Forelimb muscle (tissue), 1 donor: ENCODE measurements around the gene GSDMA. TPM values are rescaled to one million over a fixed set of nuclear protein-coding genes. Genes with fewer than 3 reads are reported as not detected.
A peak's percentile ranks its signal among the peaks of the same experiment; 100 is the strongest.

Experiments used
- DNase-seq: peaks from one replicate; pipeline ENCODE4 v3.0.0-alpha.2; 2013; ENCODE audit warnings: low read depth
- polyA plus RNA-seq: library from polyadenylated mRNA; unstranded; fragments of 120-200 nt; gene quantifications from one replicate; pipeline ENCODE4 v1.2.1, GENCODE V29; 2013; ENCODE audit not compliant: insufficient read length

GSDMA gene
- polyA plus RNA-seq, 1 donor = 0.16 TPM

DNA sequence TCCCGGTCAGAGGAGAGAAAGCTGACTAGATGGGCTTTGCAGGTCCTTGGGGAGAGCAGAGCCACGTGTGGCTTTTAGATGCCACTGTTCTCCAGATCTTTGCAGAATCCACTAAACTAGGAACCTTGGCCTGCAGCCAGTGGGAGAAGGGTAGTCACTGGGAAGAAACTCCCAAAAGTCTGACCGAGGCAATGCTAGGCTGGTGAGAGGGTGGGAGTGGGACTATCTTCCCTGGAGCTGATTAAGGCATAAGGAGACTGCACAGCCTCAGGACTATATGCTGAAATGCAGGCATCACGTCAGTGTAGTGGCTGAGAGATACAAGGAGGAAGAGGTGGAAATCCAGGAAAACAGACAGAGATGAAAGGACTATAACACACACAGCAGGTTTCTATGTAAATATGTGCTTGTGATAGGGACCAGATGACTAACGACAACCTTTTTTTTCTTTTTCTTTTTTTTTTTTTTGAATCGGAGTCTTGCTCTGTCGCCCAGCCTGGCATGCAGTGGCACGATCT, 2.2 kb upstream of the GSDMA start:
- DNase-seq = no peak

DNA sequence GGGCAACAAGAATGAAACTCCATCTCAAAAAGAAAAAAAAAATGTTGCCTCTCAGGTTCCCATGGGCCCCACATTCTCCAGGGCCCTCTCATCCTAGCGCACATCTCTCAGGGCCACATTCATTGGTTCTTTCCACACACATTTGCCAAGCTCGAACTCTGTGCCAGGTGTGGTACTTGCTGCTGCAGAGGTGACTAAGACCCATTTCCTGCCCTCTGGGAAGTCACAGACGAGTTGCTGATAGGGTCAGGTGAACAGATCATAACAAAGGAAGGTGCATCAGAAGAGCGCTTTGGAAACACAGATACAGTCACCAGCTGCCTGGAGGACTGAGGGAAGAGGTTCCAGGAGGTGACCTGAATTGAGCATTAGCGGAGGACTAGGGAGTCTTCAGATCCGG, 1.0 kb downstream of the GSDMA start:
- DNase-seq = no peak

DNA sequence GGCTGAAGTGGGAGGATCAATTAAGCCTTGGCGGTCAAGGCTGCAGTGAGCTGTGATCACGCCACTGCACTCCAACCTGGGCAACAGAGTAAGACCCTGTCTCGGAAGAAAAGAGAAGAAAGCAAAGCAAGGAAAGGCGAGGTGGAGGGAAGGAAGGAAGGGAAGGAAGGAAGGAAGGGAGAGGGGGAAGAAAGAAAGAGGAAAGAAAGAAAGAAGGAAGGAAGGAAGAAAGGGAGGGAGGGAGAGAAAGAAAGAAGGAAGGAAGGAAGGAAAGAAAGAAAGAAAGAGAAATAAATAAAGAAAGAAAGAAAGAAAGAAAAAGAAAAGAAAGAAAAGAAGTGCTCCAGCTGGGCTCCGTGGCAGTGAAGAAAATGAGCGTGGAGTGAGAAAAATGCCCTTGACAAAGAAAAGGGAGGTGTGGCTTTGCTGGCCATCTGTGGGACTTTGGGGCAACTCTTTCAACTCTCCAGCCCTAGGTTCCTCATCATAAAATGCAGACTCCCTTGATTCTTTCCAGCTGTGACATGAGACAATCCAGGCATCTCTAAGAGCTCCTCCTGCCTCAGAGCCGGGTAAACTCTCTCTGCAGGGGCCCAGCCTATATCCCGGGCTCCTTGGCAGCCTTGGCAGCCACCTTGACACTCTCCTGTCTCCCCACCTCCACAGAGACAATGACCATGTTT, 2.4 kb downstream of the GSDMA start:
- no peak for DNase-seq

DNA sequence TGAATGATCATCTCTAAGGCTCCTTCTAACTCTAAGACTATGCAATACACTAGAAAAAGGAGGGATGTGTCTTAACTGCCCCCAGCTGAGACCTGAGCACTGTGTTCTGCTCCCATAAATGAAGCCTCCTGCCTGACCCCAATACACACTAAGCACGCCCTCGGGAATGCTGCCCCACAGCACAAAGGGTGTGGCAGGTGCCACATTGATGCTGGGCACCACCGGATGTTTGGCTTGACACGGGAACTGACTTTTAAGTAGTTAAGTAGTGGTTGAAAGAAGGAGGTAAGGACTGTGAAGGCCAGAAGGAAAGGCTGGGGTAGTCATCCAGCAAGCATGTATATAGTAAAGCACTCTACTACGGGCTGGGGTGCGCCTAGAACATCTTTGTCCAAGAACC, 4.0 kb downstream of the GSDMA start:
- no peak for DNase-seq

DNA sequence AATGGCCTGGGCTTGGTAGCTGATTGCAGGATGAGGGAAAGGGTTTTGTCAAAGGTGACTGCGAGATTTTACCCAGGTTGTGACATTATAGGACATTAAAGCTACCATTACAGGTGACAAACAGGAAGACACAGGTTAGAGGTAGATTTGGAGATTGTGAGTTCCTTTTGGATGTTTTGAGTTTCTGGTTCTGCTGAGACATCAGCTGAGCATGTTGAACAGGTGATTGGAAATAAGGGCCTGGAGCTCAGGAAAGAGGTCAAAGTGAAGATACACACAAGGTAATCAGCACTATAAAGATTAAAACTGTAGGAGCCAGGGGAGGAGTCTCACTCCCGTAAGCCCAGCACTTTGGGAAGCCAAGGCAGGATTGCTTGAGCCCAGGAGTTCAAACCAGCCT, 6.0 kb downstream of the GSDMA start:
- no peak for DNase-seq

DNA sequence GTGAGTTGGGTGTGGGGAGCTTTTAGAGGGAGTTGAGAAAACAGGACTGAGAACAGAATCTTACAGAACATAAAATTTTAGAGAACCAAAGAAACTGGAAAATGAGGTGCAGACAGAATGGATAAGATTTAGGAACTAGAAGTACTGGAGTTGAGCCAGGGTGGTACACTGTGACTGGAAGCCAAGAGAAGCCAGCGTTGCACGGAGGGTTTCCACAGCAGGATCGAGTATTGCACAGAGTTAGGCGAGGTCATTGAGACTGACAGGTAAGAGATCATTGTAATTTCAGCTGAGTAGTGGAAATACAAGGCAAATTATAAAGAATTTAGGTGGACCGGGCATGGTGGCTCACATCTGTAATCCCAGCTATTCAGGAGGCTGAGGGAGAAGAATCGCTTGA, 6.6 kb downstream of the GSDMA start:
- no peak for DNase-seq

DNA sequence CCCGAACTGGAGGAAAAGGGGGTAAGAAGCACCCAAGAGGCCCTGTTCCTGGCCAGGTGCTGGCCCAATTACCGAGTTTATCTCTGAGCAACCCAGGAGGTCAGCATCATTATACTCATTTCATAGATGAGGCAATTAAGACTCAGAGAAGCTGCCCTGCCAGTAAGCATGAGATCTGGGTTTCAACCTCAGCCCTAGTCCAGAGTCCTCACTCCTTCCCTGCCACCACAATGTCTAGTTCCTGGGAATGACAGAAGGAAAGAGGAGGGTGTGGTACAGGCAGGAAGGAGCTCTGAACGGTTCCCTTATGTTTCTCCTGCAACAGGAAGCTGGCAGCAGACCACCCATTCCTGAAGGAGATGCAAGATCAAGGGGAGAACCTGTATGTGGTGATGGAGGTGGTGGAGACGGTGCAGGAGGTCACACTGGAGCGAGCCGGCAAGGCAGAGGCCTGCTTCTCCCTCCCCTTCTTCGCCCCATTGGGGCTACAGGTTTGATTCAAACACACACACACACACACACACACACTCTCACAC, 7.4 kb downstream of the GSDMA start:
- no peak for DNase-seq

DNA sequence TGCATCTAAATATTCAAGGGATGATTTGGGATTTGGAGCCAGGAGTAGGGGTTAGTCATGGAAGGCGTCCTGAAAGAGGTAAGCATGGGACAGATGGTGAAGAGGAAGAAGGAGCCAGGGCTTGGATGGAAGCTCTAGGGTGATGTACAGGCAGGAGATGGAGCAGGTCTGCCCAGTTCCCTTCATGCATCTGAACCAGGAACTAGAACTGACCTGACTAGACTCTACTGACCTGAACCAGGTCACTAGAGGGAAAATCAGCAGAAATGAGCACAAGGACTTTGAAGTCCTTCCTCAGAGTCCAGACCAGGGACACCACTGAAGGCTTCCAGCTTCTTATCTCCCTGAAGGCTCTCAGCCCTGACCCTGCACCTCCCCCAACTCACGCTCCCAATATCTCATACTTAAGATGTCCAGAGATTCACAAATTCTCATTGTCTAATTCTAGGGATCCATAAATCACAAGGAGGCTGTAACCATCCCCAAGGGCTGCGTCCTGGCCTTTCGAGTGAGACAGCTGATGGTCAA, 8.3 kb downstream of the GSDMA start:
- DNase-seq = no peak

DNA sequence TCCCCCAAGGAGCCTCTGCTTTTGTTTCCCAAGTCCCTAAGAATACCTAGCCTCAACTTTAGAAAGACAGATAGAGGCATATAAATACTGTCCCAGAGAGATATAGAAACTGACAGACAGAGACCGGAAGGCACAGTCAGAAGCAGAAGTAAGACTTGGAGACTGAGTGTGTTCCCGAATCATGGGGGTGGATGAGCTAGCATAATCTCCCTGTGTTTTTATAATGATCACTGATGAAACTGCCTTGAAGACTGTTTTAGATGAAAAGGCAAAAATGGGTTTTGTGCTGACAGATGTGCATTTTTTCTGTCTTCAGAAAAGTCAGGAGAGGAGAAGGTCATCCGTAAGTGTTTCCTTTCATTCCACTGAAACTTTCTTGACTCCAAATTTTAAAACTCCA, 9.5 kb downstream of the GSDMA start:
- DNase-seq = no peak

DNA sequence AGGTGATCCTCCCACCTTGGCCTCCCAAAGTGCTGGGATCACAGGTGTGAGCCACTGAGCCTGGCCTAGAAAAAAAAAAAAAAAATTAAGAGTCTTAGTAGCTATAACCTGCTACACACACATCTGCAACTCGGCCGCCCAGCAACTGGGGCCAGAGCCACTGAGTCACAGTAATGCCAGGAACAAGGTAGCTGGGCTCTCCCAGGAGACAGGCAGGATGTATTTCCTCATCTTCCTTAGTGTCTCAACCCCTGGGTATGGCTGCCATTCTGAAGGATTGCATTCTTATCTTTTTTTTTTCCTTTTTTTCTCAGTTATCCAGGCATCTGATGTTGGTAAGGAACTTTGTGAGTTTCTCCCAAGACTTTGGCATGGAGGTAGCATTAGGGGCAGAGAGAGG, 10.7 kb downstream of the GSDMA start:
- no peak for DNase-seq

DNA sequence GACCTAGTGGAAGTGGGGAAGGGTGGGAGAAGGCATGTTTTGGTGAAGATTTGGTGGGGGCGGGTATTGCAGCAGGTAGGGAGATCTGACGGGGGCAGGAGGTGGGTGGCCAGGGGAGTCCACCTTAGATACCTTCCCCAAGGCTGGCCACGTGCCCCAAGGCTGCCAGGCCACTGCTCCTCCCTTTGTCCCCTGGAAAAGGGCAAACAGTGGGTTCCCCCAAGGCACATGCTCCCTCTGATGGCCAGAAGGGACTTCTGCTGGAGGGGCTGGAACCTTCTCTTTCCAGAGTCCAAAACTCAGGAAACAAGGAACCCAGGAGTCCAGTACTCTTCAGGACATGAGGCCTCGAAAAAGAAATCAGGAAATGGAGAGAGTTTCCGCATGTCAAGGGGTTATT, 11.6 kb downstream of the GSDMA start:
- DNase-seq = no peak

DNA sequence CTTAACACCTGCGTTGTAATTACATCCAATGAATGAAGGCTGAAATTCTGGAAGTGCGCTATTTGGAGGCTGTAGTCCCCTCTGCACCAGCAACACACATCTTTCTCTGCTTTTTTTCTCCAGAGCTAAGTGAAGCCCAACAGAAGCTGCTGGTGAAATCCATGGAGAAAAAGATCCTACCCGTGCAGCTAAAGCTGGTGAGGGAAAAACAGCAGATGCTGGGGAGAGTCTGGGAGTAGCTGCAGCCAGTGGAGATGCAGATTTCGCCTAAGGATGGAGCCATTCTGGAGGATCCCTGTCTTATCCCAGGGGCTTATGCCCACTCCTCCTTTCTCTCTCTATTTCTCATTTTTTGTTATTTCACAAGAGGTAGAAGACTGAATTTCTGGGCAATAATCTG, 13.0 kb downstream of the GSDMA start:
- no peak for DNase-seq

DNA sequence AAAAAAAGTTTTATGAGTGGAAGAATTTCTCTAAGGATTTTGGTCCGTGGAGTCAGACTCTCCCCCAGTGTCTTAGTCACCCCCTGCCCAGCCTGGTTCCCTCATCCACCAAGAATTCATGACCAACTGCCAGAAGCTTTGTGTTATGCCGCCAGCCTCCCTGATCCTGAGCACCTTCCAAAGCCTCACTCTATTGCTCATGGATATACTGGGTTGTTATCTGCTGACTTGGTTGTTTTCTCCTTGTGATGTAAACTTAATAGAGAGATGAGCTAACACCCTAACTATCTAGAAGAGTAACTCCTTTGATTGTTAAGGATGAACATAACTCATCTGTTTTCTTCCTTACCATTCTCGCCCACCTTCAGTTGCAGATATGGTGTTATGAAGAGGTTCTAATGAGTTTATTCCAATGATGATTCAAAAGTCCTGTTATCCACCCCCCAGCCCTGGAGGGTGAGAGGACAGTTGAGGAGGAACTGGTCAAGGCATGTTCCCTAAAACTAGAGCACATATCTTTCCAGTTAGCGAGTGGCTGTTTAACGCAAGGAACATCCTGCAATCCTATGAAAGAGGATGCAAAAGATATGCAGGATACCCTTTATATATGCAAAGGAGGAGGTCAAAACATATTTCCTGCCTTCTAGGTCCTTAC, 16.3 kb downstream of the GSDMA start:
- DNase-seq = no peak

DNA sequence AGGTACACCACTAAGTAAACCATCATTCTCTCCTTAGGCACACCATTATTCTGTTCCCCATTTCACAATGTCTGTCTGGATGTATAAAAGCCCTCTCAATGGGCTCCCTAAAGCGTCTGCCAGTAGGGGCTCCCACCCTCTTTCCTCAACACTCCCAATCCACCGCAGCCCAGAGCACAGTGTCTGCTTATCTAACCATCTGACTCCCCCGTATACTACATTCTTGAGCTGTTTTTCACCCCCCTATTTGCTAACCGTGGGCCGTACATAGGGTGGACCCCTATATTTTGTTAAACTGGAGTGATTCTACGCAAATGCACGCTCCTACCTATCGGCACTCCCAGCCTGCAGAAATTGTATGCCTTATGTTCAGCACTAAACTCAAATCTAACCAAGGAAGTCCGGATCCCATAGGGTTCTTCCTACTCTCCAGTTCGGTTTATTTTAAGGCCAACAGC, 17.1 kb downstream of the GSDMA start:
- DNase-seq = no peak

DNA sequence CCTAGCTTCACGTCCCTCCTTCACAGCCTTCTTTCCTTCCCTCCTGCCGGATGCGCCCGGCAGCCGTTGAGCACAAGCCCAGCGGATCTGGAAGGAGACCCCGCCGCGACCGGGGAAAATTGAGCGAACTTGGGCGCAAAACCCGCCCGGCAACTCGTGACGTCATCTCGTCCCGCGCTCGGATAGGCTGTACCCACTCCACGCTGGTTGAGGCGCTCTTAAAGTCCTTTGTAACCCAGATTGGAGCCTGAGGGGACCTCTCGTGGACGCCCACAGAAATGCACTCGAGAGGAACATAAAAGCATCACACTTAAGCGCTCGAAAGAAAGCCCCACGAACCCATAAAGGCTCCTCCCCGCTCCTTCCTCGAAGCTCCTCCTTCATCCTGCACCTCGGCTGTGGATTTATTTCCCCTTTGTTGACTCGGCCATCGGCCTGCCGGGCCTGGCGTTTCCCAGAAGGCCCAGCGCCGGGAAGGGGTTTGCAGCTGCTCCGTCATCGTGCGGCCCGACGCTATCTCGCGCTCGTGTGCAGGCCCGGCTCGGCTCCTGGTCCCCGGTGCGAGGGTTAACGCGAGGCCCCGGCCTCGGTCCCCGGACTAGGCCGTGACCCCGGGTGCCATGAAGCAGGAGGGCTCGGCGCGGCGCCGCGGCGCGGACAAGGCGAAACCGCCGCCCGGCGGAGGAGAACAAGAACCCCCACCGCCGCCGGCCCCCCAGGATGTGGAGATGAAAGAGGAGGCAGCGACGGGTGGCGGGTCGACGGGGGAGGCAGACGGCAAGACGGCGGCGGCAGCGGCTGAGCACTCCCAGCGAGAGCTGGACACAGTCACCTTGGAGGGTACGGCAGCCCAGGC, 17.8 kb downstream of the GSDMA start, which contains the start of gene PSMD3:
Gene PSMD3 (plus strand): TSS at position 457 of the 856 bp plus-strand sequence. CDS start 164 bp downstream, at position 621.
- peak; percentile 100 for DNase-seq

DNA sequence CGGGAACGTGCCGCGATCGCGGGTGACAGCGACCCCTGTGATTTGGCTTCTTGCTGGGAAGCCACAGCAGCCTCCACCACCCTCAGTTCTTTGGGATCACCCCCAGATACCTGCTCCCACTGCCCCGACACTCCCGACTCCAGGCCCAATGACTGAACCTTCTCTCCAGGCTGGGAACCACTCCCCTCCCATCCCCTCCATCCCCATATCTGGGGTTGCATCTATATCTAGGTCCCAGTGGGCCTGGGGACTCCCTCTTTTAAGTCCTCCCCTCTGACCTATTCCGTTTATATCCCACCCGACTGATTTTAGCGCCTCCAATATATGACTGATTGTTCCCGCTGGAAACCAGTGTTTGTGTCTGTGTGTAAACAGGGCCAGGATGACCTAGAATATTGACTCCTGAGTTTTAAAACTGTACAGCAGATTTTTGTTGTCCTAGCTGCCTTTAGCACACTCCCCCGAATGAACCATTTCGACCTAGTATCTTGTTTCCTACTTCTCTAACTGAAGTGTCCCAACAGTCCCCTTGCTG, 18.5 kb downstream of the GSDMA start:
- no peak for DNase-seq

DNA sequence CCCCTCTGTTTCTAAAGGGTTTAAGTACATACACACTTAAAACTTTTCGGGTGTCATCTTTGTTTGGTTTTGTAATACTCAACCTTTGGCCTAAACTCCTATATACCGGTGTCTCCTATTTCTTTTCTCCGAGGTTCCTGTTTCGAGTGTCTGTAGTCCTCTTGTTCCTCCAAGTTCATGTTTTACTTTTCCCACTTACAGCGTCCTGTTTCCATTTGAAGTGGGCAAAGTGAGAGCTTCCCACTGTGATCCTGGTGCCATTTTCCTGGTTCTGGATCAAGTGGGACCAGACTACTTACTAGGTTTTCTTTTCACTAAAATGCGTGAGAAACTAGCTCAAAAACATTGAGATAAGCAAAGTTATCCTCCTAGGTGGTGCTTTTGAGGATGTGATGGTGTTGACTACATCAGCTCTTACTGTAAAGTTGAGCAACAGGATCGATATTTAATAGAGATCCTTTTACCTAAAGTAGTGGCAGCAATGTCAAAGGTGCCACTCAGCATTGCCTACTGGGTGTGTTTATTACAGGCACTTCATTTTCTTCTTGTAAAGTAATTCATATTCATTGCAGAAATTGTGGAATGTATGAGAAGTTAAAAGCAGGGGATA, 19.1 kb downstream of the GSDMA start:
- no peak for DNase-seq

DNA sequence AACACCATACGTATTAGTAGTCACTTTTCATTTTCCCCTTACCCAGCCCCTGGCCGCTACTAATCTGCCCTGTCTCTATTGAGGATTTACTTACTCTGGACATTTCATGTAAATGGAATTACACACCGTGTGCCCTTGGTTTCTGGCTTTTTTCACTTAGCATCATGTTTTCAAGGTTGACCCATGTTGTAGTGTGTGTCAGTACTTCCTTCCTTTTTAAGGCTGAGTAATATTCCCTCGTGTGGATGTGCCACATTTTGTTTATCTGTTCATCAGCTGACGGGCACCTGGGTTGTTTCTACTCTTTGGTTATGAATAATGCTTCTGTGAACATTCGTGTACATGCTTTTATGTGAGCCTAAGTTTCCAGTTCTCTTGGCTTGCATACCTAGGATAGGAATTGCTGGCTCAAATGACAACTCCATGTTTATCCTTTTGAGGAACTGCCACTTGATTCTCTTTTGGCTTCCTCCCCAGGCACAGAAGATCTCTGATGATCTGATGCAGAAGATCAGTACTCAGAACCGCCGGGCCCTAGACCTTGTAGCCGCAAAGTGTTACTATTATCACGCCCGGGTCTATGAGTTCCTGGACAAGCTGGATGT, 25.5 kb downstream of the GSDMA start:
- no peak for DNase-seq

DNA sequence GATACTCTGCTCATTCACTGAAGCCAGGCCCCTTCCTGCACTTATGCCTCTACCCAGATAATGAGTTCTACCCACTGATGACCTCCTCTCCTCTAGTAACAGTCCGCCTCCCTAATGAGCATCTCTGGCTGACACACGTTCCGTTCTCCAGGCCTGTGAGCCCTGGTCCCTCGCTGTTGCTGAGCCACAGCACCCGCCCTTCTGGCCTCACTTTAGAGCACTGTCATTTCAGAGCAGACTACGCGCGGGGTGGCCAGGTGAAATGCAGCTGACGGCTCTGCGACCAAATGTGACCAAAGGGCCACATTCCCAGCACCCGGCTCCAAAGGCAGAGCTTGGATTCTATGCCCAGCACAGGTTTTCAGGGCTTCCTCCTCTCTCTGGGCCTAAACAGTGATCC, 31.6 kb downstream of the GSDMA start:
- no peak for DNase-seq

DNA sequence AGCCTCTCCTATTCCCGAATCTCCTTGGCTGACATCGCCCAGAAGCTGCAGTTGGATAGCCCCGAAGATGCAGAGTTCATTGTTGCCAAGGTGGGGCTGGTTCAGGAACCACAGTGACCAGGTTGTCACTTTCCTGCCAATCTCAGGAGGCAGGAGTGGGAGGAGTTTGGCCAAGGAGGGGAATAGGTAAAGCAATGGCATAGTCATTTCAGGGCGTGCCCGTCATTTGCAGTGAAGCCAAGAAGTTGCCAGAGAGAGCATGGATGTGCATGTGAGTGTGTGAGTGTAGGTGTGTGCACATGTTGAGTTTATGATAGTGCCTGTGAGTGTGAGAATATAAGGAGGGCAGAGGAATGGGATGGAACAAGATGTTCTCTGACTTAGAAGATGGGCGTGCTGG, 32.6 kb downstream of the GSDMA start:
- DNase-seq = no peak

DNA sequence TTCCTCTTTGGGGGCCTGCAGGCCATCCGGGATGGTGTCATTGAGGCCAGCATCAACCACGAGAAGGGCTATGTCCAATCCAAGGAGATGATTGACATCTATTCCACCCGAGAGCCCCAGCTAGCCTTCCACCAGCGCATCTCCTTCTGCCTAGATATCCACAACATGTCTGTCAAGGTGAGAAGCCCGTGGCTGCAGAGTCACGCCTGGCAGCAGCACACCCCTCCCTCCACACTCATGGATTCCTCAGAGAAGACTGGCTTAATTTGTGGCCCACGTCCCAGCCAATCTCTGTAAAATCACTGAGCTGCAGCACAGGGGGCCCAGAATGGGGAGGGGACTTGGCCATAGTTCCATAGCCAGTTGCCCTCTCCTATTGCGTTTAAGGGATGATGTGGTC, 33.4 kb downstream of the GSDMA start:
- DNase-seq = no peak
